ENCODE results near the gene DNAH3.

The DNAH3 gene

DNA sequence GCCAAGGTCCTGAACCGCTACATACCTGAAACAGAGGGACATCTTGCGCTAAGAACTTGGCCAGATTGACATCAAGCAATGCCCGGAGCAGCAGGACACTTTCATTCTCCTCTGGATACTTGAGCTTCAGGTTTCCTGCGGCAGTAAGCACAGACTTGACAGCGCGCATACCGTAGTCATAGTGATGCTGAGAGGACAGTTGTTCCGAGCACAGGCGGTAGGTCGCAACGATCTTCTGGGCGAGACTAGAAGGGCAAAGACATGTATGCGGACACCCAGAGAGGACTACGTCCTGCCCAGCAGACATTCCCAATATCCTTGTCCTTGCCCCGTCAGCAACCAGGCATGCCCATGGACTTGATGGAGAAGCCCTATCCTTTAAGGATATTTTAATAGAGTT is 112.9 kb downstream of the DNAH3 start:
- no peak overlapping the region for H3K4me3 Mint-ChIP-seq
- no peaks in the 10 kb centered on the region for H3K36me3 Mint-ChIP-seq (ENCODE audit: low read depth)
- TF ChIP-seq, protein P1, sequence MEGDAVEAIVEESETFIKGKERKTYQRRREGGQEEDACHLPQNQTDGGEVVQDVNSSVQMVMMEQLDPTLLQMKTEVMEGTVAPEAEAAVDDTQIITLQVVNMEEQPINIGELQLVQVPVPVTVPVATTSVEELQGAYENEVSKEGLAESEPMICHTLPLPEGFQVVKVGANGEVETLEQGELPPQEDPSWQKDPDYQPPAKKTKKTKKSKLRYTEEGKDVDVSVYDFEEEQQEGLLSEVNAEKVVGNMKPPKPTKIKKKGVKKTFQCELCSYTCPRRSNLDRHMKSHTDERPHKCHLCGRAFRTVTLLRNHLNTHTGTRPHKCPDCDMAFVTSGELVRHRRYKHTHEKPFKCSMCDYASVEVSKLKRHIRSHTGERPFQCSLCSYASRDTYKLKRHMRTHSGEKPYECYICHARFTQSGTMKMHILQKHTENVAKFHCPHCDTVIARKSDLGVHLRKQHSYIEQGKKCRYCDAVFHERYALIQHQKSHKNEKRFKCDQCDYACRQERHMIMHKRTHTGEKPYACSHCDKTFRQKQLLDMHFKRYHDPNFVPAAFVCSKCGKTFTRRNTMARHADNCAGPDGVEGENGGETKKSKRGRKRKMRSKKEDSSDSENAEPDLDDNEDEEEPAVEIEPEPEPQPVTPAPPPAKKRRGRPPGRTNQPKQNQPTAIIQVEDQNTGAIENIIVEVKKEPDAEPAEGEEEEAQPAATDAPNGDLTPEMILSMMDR (IDR thresholded peaks at IDR 0.05) = no peak
- H3K27me3 Mint-ChIP-seq (ENCODE audit: low read depth, poor library complexity) = peaks cover 7% of the 10 kb centered on the region
- H3K4me1 Mint-ChIP-seq = no peaks in the 10 kb centered on the region
- no peak overlapping the region for H3K27ac Mint-ChIP-seq
- peaks cover 9% of the 10 kb centered on the region for H3K9me3 Mint-ChIP-seq
- DNase-seq = no peak

DNA sequence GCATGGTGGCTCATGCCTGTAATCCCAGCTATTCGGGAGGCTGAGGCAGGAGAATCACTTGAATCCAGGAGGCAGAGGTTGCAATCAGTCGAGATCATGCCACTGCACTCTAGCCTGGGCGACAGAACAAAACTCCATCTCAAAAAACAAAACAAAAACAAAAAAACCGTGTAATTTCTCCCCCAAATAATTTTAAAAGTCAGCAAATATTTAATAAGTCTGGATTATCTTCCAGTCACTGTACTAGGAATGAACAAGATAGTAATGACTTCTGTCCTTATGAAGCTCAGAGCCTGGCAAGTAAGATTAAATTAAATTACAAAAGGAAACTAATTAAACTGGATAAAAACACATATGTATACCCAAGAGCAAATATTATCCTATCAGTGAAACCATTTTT is 113.5 kb downstream of the DNAH3 start:
- Mint-ChIP-seq H3K9me3 (peaks cover 3% of the 10 kb centered on the region), H3K4me1 (no peaks in the 10 kb centered on the region), H3K36me3 (ENCODE audit: low read depth) (no peaks in the 10 kb centered on the region), H3K27me3 (ENCODE audit: low read depth, poor library complexity) (peaks cover 7% of the 10 kb centered on the region), H3K27ac (no peak overlapping the region), H3K4me3 (no peak overlapping the region)
- TF ChIP-seq, protein P1 (IDR thresholded peaks at IDR 0.05) = no peak
- DNase-seq = no peak

DNA sequence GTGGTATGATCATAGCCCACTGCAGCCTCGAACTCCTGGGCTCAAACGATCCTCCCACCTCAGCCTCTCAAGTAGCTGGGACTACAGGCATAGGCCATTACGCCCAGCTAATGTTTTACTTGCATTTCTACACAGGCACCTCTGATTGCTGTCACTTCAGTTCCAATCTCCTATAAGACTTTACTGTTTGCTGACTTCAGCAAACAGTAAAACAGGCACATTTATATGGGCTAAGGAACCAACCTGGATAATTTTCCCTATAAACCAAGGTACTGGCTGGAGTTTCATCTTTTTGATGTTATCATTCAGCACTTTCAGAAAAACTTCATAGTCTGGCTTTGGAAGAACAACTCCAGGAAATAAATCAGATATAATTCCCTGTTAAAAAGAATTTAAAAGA is 114.2 kb downstream of the DNAH3 start:
- Mint-ChIP-seq H3K36me3 (ENCODE audit: low read depth) (no peaks in the 10 kb centered on the region), H3K4me3 (no peak overlapping the region), H3K9me3 (no peaks in the 10 kb centered on the region), H3K27me3 (ENCODE audit: low read depth, poor library complexity) (peaks cover 7% of the 10 kb centered on the region), H3K27ac (no peak overlapping the region), H3K4me1 (no peaks in the 10 kb centered on the region)
- DNase-seq = no peak
- TF ChIP-seq, protein P1 (IDR thresholded peaks at IDR 0.05) = no peak

DNA sequence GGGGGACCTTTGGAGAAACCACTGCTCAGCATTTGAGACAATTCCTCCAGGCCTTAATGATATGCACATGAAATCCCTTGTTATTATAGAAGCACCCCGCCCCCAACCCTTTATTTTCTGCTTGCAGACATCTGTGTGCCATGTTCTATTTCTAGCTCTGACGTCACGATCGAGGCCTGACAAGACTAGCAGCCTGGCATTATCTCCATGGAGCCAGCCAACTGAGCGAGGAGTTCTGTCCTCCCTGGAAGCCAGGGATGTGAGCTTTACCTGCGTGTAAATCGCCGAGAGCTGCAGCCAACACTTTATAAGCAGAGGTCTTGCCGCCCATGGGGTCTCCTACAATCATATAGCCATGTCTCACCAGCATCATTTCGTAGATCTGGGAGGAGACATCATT is 116.9 kb downstream of the DNAH3 start:
- Mint-ChIP-seq H3K27ac (no peak overlapping the region), H3K9me3 (no peaks in the 10 kb centered on the region), H3K4me1 (no peaks in the 10 kb centered on the region), H3K36me3 (ENCODE audit: low read depth) (no peaks in the 10 kb centered on the region), H3K27me3 (ENCODE audit: low read depth, poor library complexity) (peaks cover 7% of the 10 kb centered on the region), H3K4me3 (no peak overlapping the region)
- TF ChIP-seq, protein P1 (IDR thresholded peaks at IDR 0.05) = no peak
- DNase-seq = no peak

DNA sequence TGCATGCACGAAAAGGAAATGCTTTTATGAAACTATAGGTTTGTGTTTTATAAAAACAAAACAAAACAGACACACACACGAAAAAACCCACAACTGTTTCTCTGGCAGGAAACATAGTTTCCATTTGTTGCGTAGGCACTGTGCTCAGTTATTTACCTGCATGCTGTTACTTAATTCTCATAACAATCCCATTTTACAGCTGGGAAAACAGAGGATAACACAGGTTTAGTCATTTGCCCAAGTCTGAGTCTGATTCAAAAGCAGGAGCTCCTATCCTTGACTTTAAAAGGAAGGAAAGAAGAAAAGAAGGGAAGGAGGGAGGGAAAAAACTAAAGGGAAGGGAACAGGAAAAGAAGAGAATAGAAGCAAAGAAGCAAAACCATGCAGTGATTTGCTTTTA is 117.4 kb downstream of the DNAH3 start:
- Mint-ChIP-seq H3K27ac (no peak overlapping the region), H3K9me3 (no peaks in the 10 kb centered on the region), H3K4me1 (no peaks in the 10 kb centered on the region), H3K36me3 (ENCODE audit: low read depth) (no peaks in the 10 kb centered on the region), H3K27me3 (ENCODE audit: low read depth, poor library complexity) (peaks cover 7% of the 10 kb centered on the region), H3K4me3 (no peak overlapping the region)
- TF ChIP-seq, protein P1 (IDR thresholded peaks at IDR 0.05) = no peak
- DNase-seq = no peak

DNA sequence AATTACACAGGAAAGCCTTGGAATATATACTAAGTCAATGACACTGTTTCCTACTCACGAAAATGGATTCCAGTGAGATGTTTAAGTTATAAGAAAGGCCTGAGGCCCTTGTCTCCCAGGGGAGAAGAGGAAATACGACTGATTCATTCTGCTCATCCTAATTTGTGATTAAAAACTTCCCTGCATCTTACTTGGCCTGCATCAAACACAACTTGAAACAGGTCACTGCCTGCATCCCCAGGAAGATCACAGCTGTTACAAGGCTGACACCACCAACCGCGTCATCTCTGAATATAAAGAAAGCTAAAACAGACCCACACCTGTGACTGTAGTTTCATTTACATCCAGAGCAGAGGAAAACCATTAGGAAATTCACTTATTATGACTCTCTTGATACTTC is 121.9 kb downstream of the DNAH3 start:
- DNase-seq = no peak
- H3K4me1 Mint-ChIP-seq = no peaks in the 10 kb centered on the region
- H3K27ac Mint-ChIP-seq = no peak overlapping the region
- no peak overlapping the region for H3K4me3 Mint-ChIP-seq
- TF ChIP-seq, protein P1 (IDR thresholded peaks at IDR 0.05) = no peak
- no peaks in the 10 kb centered on the region for H3K9me3 Mint-ChIP-seq
- no peaks in the 10 kb centered on the region for H3K36me3 Mint-ChIP-seq (ENCODE audit: low read depth)
- H3K27me3 Mint-ChIP-seq (ENCODE audit: low read depth, poor library complexity) = no peaks in the 10 kb centered on the region
